ENCODE measurements around the gene CTNNA3.

The CTNNA3 gene

DNA sequence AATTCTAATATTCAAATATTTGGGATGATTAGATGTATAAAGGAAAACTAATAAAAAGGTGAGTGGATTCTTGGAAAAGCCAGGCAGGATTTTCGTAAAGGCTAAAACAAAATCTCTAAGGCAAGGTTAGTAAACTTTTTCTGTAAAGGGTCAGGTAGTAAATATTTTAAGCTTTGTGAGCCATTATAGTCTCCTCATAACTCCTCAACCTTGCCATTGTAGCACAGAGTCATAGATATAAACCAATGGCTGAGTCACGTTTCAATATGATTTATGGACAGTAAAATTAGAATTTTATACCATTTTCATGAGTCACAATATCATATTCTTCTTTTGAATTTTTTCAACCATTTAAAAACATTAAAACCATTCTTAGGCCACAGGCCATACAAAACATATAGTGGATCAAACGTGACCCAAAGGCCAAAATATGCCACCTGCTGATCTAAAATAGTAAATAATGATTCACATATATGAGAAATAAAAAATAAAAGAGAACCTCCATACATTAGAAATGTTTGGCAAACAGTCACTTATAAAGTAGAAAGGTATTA, 1422.0 kb downstream of the CTNNA3 start:
- DNase-seq = no peak

DNA sequence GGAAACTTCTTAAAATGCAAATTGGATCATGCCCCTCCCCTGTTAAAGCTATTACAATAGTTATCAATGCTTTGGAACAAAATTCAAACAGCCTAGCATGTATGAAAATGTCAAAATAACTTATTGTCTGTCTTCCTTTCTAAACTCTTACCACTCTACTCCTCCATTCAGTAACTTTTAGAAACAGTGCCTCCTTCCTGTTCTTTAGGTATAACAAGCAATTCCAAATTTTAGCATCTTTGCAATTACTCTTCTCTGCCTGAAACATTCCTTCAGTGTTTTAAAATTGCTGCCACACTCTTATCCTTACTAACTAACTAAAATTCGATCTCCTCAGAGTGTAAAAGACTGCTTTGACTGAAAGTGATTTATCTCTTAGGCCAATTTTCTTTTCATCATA, 1430.6 kb downstream of the CTNNA3 start:
- DNase-seq = no peak

DNA sequence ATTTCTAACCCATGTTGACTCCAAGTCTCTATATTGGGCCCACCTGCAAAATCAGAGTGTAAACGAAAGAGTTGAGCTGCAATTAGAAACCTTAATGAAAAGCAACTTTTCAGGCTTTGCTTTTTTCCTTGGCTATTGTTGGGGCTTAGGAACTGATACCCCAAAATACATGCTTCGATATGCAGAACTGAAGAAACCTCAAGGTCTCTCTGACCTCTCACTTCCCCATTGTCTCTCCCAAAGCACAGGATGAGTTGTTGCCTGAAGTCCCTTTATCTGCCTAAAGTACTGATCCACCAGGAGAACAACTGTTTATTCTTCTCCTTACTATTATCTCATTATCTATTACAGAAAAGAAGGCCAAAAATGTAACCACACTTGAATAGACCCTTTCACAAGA, 1436.2 kb downstream of the CTNNA3 start:
- DNase-seq = no peak

DNA sequence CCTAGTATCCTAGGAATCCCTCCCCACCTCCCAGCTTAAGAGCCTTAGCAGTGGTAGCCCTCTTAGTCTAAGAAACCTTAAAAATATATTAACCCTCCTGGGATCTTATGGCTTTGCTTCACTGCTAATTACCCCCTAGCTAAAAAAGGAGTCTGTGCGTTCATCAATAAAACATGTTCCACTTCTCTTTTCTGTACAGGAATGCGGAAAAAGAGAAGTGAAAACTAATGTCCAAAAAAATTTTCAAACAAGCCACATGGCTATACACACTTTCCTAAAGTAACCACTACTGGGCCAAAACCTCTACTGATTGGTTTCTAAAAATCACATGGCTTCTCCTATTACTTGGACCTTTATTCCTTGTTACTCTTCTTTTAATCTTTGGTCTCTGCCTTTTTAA, 1437.3 kb downstream of the CTNNA3 start:
- no peak for DNase-seq

DNA sequence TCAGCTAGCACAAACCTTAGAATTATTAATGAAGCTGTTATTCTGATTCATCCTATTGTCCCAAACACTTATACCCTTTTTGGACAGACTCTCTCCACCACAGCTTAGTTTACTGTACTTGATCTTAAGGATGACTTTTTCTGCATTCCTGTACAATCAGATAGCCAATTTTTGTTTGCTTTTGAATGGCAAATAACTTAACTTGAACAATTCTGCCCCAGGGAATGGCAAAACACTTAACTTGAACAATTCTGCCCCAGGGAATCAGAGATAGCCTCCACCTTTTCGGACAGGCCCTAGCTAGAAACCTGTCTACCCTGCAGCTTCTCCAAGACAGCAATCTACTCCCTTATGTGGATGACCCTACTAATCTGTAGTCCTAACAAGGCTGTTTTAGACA, 1438.2 kb downstream of the CTNNA3 start:
- DNase-seq = no peak

DNA sequence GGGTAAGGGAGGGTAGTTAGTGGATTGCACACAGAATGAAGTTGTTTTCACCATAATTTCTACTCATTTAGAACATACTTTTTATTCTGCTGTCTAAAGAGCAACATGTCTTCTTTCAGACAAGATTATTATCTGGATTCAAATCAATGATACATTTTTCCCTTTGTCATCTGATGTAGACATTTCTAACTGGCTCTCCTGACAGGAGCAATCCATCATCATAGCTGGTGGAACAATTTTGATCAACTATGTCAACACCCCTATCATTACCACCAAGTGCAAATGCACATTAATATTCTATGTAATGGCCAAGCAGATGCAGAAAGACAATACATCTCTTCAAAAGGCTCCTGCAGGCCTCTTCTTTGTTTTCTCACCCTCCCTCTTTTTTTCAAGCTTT, 1443.0 kb downstream of the CTNNA3 start:
- DNase-seq = no peak

DNA sequence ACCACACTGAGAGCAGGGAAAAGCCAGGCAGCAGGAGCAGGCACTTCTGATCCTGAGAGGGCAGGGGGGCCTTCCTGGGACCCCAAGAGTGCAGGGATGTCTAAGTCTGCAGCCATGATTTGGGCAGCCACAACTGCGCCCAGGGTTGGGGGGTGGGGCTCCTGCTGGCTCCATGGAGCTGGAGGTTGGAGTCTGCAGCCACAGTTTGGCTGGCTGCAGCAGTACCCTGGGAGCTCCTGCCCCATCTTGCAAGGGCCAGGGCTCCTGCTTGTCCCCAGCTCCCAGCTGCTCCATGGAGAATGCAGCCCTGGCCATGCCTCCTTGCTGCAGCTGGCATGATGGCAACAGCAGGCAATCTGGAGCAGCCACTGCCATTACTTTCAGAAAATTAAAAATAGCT, 1449.8 kb downstream of the CTNNA3 start:
- DNase-seq = no peak

DNA sequence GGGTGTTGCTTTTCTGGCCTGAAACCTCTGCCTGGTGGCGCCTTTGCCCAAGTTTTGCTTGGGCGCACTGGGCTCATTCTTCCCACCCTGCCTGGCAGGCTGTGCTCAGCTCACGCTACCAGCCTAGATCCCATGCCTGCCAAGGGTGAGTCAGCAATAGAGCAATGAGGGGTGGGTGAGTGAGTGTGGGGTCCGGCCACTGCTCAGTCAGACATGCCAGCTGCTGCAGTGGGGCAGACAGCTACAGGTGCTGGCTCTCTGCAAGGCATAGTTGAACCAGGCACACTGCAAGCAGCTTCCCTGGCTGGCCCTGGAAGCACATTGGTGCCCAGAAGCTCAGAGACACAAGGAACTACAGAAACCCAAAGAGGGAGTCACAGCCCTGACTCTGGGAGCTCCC, 1451.0 kb downstream of the CTNNA3 start:
- DNase-seq = no peak

DNA sequence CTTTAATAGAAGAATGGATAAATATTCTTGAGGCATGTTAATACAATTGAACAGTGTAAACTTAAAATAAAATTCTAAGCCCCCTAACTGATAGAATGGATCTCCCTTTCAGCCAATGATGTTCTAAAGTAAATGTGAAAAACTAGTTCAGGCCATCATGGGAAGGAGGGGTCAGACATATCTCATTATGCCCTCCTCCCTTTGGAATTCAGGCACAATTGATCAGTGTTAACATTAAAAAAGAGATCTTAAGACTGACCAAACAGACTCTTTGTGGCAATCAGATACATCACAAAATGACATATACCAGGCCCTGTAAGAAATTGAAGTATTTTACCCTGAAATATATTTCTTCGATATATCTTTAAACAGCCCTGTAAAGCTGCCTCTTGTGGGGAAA, 1453.1 kb downstream of the CTNNA3 start:
- no peak for DNase-seq

DNA sequence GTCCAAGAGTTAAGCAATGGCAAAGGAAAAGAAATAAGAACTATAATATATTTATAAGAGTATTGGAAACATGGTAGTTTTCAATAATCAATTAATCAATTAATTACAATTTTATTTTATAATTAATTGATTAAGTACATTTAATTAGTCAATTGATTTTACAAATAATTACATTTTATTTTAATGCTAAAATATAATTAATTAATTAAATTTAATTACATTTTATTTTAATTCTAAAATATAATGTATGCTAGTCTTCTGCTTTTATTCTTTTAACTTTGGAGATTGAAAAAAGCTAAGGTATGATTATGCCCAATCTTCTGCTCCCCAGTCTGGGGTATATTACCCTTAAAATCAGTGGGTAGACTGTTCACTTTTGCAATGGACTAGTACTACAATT, 1456.9 kb downstream of the CTNNA3 start:
- DNase-seq = no peak

DNA sequence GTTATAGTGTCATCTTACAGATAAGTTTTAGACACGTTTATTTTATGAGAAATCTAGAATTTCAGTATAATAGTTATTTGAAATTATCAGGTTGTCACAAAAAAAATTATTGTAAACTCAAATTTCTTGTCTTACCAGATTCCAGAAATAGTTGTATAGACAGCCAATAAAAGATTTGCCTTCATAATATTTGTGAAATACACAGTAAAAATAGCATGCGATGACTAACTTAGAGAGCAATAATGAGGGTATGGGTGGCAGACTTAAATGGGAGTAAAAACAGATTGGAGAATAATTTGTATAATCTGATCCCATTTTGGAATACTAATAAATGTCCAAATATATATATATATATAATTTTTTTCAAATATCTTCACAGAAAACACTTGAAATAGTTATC, 1457.7 kb downstream of the CTNNA3 start:
- no peak for DNase-seq

DNA sequence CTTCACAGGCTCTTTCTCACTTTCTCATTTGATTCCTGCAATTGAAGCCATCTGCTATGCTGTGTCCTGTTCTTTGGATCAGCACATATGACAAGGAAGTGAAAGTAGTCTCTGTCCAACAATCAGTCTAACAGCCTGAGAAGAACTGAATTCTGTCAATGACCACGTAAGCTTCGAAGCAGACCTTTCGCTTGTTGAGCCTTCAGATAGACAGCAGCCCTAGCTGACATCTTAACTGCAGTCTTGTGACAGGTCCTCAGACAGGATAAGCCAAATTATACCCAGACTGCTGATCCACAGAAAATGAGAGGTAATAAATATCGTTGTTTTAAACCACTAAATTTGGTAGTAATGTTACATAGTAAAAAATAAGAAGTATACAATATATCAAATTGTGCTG, 1461.1 kb downstream of the CTNNA3 start:
- no peak for DNase-seq

DNA sequence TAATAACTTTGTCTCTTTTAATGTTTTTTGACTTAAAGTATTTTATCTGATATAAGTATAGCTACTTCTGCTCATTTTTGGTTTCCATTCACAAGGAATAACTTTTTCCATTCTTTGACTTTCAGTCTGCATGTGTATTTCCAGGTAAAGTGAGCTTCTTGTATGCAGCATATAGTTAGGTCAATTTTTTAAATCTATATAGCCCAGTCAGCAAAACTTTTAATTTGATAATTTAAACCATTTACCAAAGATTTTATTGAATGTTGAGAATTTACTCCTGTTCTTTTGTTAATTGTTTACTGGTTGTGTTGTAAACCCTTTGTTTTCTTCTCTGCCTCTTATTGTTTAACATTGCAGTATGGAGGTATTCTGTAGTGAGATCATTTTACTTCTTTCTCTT, 1467.1 kb downstream of the CTNNA3 start:
- DNase-seq = no peak

DNA sequence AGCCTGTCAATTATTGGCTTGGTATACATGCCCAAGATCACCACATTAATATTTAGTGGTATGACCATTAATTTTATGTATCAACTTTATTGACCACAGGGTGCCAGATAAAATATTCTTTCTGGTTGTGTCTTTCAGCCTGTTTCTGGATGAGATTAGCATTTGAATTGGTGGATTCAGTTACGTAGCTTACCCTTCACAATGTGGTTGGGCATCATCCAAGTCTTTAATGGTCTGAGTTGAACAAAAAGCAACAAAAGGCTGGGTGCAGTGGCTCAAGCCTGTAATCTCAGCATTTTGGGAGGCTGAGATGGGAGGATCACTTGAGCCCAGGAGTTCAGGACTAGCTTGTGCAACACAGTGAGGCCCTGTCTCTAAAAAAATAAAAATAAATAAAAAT, 1472.3 kb downstream of the CTNNA3 start:
- no peak for DNase-seq

DNA sequence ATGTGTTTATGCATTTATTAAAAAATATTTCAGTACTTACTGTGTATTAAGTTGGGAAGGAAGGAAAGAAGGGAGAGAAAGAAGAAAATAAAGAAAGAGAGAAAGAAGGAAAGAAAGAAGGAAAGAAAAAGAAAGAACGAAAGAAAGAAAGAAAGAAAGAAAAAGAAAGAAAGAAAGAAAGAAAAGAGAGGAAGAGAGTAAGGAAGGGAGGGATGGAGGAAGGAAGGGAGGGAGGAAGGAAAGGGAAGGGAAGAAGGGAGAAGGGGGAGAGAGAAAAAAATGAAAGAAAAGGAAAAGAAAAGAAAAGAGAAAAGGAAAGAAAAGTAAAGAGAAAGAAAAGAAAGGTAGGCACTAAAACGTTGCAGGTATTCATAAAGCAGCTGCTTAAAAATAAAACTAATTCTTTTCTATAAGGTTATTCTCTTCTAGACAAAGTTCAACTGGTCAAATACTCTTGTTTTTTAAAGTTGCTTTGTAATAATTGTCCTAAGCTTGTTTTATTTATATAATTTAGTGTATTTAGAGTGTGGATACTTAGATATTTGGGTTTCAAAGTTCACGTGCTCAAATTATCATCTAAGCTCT, 1473.4 kb downstream of the CTNNA3 start:
- no peak for DNase-seq

DNA sequence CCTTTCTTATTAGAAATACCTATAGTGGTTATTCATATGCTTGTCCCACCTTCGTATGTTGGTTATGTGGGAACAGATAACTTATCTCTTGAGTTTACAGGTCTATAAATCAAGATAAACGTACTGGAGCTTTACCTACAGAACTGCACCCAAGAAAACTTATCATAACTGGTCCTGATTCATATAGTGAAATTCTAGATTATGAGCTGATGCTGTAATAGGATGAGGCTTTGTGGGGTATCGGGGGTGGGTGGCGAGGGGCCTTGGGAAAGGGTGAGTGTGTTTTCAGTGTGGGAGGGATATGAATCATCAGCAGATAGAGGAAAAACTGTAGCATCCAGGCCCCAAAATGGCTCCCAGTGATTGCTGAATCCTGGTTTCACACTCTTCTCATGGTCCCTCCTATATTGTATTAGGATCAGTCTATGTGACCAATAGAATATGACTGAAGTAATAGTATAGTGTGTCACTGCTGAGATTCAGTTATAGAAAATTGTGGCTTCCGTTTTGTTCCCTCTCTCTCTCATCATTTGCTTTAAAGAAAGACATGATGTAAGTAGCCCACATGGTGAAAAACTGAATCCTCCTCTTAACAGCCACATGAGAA, 1476.9 kb downstream of the CTNNA3 start:
- no peak for DNase-seq

DNA sequence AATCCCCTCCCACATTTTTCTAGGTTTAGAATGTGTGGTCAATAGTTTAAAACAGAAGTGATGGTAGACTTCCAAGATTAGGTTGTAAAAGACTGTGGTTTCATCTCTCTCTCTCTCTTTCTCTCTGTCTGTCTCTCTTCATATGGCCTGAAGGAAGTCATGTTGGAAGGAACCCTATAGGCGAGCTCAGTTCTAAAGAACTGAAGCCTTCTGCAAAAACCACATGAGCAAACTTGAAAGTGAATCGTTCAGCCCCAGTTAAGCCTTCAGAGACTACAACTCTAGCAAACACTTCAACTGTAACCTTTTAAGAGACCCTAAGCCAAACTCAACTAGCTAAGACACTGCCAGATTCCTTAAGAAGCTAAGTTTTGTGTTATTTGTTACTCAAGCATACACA, 1477.7 kb downstream of the CTNNA3 start:
- DNase-seq = no peak

DNA sequence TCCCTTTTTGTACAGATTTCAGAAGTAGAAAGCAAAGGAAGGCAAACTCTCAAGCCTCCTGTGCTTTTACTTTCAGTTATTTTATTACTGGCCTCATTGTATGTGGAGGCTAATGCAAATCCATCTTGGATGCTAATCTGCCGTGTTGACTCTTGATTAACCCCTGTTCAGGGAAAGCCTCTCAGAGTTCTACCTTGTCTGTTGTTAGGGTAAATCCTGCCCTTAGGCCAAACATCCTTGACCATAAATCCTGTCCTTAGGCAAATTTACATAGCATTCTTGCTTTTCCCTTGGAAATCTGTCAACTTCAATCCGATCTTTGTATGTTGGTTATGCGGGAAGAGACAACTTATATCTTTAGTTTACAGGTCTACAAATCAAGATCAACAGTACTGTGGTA, 1480.1 kb downstream of the CTNNA3 start:
- no peak for DNase-seq

DNA sequence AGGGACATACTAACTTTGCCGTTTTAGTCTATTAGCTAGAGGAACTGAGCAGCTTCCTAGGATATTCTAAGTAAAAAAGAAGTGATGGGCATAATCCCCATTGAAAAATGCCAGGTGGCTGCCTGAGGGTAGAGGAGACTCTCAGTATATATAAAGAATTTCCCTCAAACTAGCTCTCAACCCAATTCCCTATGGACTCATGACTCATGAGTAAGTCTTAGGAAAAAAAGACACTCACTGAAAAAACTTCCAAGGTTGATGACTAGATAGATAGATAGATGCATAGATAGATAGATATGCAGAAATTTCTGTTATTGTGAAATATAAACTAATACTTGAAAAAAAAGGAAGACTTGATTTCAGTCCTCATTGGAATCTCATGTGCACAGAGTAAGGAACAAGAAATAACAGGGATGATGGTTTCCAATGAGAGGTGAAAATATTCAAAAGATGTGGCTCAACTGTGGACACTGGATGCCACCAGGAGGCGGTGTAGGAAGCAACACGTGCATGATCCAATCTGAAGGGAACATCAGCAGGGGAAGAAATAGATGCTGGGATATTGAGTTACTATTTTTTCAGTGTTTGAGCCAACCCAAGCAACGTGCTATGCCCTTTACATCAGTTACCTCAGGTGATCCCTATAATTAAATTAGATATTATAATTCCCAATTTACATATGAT, 1481.1 kb downstream of the CTNNA3 start:
- DNase-seq = no peak

DNA sequence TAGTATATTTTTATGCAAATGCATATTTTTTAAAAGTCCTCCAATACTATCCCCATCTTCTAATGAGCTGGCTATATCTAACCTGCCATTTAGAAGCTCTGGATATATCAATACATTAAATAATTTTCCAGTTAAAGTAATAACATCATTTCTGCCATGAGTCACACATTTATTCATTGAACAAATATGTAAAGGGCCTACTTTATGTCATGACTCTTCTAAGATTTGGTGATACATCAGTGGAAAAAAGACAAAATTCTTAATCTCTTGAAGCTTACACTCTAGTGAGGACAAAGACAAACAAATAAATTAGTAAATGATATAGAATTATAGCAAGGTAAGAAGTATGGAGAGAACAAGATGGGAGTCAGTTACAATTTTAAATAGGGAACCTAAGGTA, 1487.0 kb downstream of the CTNNA3 start:
- no peak for DNase-seq

DNA sequence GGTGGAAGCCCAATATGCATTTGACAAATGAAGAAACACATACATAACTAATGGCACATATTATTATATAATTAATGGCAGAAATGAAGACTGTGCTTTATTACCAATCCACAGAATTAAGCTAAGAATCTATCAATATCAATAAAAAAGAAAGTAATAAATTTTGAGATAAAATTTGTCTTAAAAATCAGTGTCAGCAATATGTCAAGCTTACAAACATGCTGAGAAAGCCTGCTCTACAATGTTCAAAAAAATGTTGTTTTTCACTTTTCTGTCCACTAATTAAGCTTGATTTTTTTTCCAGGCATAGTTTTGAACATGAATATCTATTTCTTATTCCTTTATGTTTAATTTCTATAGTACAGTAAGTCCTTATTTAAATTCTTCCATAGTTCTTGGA, 1491.2 kb downstream of the CTNNA3 start:
- no peak for DNase-seq

DNA sequence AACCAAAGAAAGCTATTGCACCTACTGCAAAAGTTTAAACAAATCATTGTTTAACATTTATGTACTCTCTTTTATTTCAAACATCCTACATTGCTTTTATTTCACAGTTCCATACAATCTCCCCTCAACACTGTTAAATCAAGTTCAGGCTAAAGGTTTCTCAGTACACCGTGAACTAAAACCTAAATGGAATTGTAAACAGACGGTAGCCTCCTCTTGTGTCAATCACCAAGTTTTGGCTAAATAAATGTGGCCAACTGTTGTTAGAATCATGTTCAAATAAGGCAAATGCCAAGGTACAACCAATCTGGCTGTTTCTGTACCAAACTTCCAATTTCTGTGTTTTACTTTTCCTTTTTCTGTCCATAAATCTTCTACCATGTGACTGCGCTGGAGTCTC, 1493.9 kb downstream of the CTNNA3 start:
- DNase-seq = no peak

DNA sequence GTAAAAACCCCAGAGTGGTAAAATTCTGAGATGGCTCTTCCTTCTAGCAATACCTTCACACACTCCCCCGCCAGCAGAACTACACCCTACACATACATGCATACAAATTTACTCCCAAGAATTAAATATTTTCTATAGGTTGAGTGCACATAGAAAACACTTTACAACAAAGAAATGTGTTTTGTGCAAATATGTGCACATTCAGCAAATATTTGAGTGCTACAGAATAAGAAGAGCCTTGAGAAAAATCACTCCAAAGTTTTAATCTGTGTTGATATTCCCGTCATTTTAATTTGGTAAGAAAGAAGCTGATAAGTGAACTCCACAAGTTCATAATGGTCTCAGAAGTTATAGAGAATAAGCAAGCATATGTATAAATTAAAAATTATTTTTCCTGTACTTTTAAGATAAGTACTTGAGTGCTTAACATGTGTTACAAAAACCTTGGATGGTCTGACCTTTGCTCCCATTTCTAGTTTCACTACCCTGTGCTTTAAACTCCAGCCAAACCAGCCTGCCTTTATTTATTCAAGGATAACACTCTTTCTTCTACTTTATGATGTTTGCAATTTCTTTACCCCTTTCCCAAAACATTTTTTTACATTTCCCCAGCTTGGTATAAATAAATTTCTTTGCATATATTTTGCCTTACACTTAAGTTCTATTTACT, 1503.7 kb downstream of the CTNNA3 start:
- no peak for DNase-seq

DNA sequence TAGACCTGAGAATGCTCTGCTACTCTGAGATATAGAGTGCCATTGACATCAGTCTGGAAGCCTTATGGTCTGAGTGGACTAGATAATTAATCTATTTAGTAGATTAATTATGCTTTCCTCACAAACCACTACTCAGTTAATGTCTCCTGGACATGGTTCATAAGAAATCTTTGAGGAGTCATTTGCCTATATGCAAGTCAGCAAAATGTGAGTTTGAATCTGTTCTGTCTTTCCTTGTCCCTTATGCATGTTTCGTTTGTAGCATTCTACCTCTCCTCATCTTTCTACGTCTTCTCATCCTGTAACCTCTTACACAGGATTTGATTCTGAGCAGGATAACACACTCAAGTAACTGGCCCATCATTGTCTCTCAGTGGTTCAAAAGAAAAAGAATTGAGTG, 1505.6 kb downstream of the CTNNA3 start:
- no peak for DNase-seq
